Activated B cell treated with CpG ODN at 0.5 μM for 24 hours (primary cell): ENCODE data around the gene LRP8. TPM values are rescaled to one million over a fixed set of nuclear protein-coding genes. Genes with fewer than 3 reads are reported as not detected.

Experiments
- ATAC-seq: fragments of 200-7000 bp; cut with Tn5 transposase; one replicate; pipeline ENCODE4 v1.10.0; 2021; ENCODE audit warnings: low read depth, mild to moderate bottlenecking, moderate library complexity
- CTCF ChIA-PET: fragments of 350-600 bp; sonication (Branson Sonifier 250); formaldehyde crosslinking; loops from one replicate; lab custom pipeline; 2021; ENCODE audit warnings: antibody characterized with exemption; lab: Charles Lee
- POLR2A ChIA-PET: fragments of 350-600 bp; sonication (Branson Sonifier 250); formaldehyde crosslinking; loops from one replicate; lab custom pipeline; 2021; ENCODE audit warnings: antibody characterized with exemption; lab: Charles Lee
- DNase-seq: peaks from one replicate; pipeline ENCODE4 v3.0.0; 2022
- H3K27ac Mint-ChIP-seq: one replicate; pipeline ENCODE4 v1.8.0; 2020; ENCODE audit warnings: mixed read lengths
- H3K27me3 Mint-ChIP-seq: one replicate; pipeline ENCODE4 v1.8.0; 2021; ENCODE audit warnings: mixed read lengths
- H3K36me3 Mint-ChIP-seq: one replicate; pipeline ENCODE4 v1.8.0; 2021; ENCODE audit warnings: low read depth, mixed read lengths
- H3K4me1 Mint-ChIP-seq: one replicate; pipeline ENCODE4 v1.8.0; 2021; ENCODE audit warnings: mixed read lengths
- H3K4me3 Mint-ChIP-seq: one replicate; pipeline ENCODE4 v1.8.0; 2020; ENCODE audit warnings: mild to moderate bottlenecking, mixed read lengths
- H3K9me3 Mint-ChIP-seq: one replicate; pipeline ENCODE4 v1.8.0; 2020; ENCODE audit warnings: mixed read lengths
- intact Hi-C: fragments of 100-400 bp; cut with micrococcal nuclease; formaldehyde crosslinking; loops from one replicate; pipeline ENCODE4 v1.15.1; 2024
- total RNA-seq: library from RNA; stranded (reverse); gene quantifications from 2 replicates; pipeline ENCODE4 v1.2.3, GENCODE V29; 2022
- TF ChIP-seq, protein P1 (sequence below): fragments of 200-600 bp; IDR thresholded peaks from one replicate; pipeline ENCODE4 v1.8.0; 2022; ENCODE audit warnings: antibody characterized with exemption, mild to moderate bottlenecking

Gene LRP8
- total RNA-seq, 1 donor from 2014 or later = 40.6 TPM

DNA sequence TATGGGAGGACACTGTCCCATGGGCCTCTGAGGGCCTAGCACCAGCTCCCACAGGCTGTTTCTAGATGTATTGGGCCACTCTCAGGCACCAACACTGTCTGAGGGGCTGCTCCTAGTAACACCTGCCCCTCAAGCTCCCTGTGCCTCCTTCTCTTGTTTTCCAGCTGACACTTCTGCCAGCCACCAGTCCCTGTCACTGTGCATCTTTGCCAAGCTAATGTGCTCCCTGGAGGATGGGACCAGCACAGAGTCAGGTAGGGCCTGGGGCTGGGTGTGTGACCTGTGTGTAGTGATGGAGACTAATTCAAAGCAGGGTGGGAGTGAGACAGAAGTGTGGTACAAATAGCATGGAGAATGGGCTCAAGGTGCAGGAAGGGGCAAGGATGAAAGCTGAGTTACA is 60.1 kb downstream of the LRP8 start:
- H3K4me3 Mint-ChIP-seq = no peak overlapping the region
- H3K9me3 Mint-ChIP-seq = no peaks in the 10 kb centered on the region
- peaks cover 28% of the 10 kb centered on the region for H3K36me3 Mint-ChIP-seq
- TF ChIP-seq, protein P1, sequence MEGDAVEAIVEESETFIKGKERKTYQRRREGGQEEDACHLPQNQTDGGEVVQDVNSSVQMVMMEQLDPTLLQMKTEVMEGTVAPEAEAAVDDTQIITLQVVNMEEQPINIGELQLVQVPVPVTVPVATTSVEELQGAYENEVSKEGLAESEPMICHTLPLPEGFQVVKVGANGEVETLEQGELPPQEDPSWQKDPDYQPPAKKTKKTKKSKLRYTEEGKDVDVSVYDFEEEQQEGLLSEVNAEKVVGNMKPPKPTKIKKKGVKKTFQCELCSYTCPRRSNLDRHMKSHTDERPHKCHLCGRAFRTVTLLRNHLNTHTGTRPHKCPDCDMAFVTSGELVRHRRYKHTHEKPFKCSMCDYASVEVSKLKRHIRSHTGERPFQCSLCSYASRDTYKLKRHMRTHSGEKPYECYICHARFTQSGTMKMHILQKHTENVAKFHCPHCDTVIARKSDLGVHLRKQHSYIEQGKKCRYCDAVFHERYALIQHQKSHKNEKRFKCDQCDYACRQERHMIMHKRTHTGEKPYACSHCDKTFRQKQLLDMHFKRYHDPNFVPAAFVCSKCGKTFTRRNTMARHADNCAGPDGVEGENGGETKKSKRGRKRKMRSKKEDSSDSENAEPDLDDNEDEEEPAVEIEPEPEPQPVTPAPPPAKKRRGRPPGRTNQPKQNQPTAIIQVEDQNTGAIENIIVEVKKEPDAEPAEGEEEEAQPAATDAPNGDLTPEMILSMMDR = no peak
- peaks cover 10% of the 10 kb centered on the region for H3K4me1 Mint-ChIP-seq
- no peak overlapping the region for H3K27ac Mint-ChIP-seq
- intact Hi-C loops = no loop called here
- H3K27me3 Mint-ChIP-seq = no peaks in the 10 kb centered on the region
- POLR2A ChIA-PET = interaction anchor here (0.6 kb wide), 1 partner anchor 59 kb away, joined by 3 read pairs; no protein-coding TSS in a partner anchor
- CTCF ChIA-PET = interaction anchor here (0.7 to 1.0 kb wide), 3 partner anchors 11 to 126 kb away, joined by 3 to 6 read pairs (median 3); no protein-coding TSS in a partner anchor
- ATAC-seq (no peak), DNase-seq (no peak)

DNA sequence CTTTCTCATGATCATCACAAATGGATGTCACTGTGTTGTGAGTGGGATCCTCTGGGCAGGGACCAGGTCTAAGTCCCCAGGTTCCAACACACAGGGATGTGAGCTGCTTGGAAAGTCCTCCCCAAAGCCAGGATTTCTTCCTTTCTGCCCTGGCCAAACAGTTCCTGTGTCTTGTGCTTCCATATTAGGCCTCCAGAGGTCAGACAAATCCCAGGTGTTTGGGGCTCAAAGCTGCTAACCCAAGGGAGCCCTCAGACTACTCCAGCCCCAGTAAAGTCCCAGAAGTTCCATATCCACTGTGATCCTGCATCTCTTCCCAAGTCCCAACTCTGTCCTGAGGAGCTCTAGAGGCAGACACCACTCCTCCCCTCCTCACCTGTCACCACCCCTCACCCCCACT is 61.8 kb downstream of the LRP8 start:
- TF ChIP-seq, protein P1 = no peak
- no peaks in the 10 kb centered on the region for H3K9me3 Mint-ChIP-seq
- POLR2A ChIA-PET = no interaction called here
- no peak overlapping the region for H3K27ac Mint-ChIP-seq
- peaks cover 10% of the 10 kb centered on the region for H3K4me1 Mint-ChIP-seq
- H3K4me3 Mint-ChIP-seq = no peak overlapping the region
- no peaks in the 10 kb centered on the region for H3K27me3 Mint-ChIP-seq
- DNase-seq (no peak), ATAC-seq (no peak)
- intact Hi-C loops = no loop called here
- peaks cover 35% of the 10 kb centered on the region for H3K36me3 Mint-ChIP-seq
- CTCF ChIA-PET = interaction anchor here (1.2 kb wide), 1 partner anchor 127 kb away, joined by 6 read pairs; no protein-coding TSS in a partner anchor

DNA sequence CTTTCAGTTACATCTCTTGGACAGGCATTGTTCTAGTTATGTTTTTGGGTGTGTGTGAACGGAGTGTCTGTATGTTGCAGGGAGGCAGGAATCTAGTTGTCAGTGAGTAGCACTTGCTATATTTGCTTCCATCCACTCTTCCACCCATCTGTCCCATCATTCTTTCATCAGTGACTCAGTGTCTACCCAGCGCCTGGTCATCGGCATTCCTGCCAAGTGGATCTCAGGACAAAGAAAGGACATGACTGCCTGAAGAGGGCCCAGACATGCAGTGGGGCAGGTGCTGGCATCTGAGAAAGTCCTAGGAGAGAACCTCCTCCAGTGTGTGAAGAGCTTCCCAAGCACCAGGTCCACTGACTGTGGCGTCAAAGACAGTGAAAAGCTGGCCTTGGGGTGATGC is 62.3 kb downstream of the LRP8 start:
- TF ChIP-seq, protein P1 = no peak
- Mint-ChIP-seq H3K36me3 (peaks cover 37% of the 10 kb centered on the region), H3K4me3 (no peak overlapping the region), H3K27ac (no peak overlapping the region), H3K27me3 (no peaks in the 10 kb centered on the region), H3K4me1 (peaks cover 13% of the 10 kb centered on the region), H3K9me3 (no peaks in the 10 kb centered on the region)
- ATAC-seq (no peak), DNase-seq (no peak)
- ChIA-PET CTCF (interaction anchor here (1.2 kb wide), 1 partner anchor 128 kb away, joined by 6 read pairs; no protein-coding TSS in a partner anchor), POLR2A (no interaction called here)
- intact Hi-C loops = no loop called here

DNA sequence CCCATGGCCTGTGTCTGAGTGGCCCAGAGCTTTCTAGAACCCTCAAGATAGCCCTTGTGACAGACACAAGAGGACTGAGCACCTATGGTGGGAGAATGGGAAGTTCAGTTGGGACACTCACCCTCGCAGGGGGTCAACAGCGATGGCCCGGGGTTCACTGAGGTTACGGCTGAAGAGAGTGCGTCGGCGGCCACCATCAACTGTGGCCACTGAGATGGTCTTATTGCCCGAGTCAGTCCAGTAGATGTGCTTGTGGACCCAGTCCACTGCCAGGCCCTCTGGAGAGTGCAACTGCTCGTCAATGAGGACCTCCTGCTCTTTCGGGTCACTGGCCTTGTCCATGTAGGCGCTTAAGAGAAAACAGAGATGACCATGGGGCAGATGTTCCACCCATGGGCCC is 63.8 kb downstream of the LRP8 start:
- TF ChIP-seq, protein P1 = no peak
- no peak for DNase-seq
- no peak overlapping the region for H3K27ac Mint-ChIP-seq
- no peaks in the 10 kb centered on the region for H3K27me3 Mint-ChIP-seq
- POLR2A ChIA-PET = no interaction called here
- CTCF ChIA-PET = interaction anchor here (1.4 kb wide), 1 partner anchor 129 kb away, joined by 3 read pairs; no protein-coding TSS in a partner anchor
- H3K4me1 Mint-ChIP-seq = peaks cover 13% of the 10 kb centered on the region
- no peaks in the 10 kb centered on the region for H3K9me3 Mint-ChIP-seq
- ATAC-seq = no peak
- intact Hi-C loops = no loop called here
- peaks cover 37% of the 10 kb centered on the region for H3K36me3 Mint-ChIP-seq
- no peak overlapping the region for H3K4me3 Mint-ChIP-seq

DNA sequence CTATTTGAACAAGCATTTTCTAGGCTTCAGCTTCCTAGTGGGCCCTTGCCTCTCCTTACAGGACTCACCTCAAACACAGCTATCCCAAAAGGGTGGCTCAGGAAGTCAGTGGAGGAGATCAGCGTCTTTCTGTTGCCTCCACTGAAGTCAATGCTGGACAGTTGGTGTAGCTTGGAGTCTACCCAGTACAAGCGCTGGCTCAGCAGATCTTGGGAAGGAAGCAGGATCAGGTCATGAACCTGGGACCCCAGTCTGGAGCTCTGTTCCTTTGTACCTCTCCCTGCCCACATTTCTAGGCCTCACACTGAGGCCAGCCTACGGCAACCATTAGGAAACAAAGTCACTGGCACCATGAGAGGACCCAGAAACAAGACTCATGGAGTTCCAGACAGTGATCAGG is 65.9 kb downstream of the LRP8 start:
- H3K9me3 Mint-ChIP-seq = no peaks in the 10 kb centered on the region
- intact Hi-C loops = no loop called here
- DNase-seq = no peak
- no peaks in the 10 kb centered on the region for H3K27me3 Mint-ChIP-seq
- no peak overlapping the region for H3K27ac Mint-ChIP-seq
- TF ChIP-seq, protein P1 = no peak
- peaks cover 49% of the 10 kb centered on the region for H3K36me3 Mint-ChIP-seq
- ChIA-PET CTCF (no interaction called here), POLR2A (no interaction called here)
- no peak for ATAC-seq
- H3K4me1 Mint-ChIP-seq = peaks cover 13% of the 10 kb centered on the region
- no peak overlapping the region for H3K4me3 Mint-ChIP-seq
